GM12874 (cell line): ENCODE data around the gene STX16.
A peak's percentile ranks its signal among the peaks of the same experiment; 100 is the strongest.

Source experiments
- TF ChIP-seq, protein P1 (sequence below): IDR thresholded peaks from 2 replicates; pipeline ENCODE4 v1.5.1; 2011; ENCODE audit warnings: low read depth, mild to moderate bottlenecking, control low read depth, low read length, moderate library complexity; ENCODE audit not compliant: insufficient read depth

The STX16 gene

DNA sequence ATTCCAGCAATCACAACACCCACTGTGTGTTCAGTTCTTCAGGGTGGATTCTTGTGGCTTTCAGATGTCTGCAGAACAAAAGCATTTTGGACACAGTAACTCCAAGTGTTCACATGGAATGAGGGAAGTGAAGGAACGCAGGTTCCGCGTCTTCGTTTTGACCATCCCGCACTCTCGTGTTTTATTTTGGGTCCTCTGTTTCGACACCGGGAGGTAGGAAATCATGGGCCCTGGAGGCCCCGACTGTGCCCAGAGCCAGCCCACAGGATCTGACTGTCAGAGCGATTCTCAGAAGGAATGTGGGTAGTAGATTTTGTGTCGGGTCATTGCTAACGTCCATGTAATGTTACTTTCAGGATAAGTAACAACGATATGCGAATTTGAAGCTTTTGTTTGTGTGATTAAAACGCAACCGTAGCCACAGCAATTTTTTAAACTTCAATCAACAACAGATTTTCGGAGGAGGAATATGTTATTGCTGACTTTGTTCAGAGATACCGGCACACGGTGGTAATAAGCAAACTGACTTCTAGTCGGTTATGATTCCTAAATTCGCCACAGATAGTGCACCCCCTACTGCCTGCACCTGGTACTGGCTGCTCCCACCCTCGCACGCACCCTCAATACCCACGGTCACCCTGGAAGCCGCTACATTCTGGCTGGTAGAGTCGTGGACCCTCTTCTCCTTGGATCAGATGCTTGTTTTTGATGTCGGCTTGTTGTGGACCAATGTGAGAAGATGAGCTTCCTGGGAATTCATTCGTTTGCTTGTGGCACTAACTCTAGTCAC lies 52.0 kb downstream of the STX16 start:
- TF ChIP-seq, protein P1, sequence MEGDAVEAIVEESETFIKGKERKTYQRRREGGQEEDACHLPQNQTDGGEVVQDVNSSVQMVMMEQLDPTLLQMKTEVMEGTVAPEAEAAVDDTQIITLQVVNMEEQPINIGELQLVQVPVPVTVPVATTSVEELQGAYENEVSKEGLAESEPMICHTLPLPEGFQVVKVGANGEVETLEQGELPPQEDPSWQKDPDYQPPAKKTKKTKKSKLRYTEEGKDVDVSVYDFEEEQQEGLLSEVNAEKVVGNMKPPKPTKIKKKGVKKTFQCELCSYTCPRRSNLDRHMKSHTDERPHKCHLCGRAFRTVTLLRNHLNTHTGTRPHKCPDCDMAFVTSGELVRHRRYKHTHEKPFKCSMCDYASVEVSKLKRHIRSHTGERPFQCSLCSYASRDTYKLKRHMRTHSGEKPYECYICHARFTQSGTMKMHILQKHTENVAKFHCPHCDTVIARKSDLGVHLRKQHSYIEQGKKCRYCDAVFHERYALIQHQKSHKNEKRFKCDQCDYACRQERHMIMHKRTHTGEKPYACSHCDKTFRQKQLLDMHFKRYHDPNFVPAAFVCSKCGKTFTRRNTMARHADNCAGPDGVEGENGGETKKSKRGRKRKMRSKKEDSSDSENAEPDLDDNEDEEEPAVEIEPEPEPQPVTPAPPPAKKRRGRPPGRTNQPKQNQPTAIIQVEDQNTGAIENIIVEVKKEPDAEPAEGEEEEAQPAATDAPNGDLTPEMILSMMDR: peak; percentile 46

DNA sequence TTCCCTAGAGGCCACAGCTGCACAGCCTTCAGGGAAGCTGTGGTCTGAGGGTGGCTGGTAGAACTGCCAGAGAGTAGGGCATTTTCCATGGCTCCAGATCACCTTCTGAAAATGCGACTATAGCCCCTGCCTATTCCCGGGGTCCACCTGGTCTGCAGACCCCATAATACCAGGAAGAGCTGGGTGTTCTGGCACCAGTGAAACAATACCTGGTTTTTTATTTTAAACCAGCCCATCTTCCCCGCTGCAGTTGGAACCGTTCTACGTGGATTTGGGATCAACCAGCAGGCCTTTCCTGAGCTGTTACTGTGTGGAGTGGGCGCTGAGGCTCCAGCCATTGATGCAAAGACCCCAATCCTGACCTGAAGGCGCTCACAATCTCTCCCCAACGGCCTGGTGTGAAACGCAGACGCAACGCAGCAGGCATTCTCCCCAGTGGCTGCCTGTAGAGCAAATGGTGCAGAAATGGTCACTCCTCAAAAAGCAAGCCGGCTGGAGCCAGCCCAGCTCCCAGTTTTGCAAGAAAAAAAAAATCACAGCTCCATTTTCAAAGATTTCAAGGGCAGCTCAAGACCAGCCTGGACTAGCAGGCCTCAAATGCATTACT lies 52.8 kb downstream of the STX16 start:
- TF ChIP-seq, protein P1: no peak

DNA sequence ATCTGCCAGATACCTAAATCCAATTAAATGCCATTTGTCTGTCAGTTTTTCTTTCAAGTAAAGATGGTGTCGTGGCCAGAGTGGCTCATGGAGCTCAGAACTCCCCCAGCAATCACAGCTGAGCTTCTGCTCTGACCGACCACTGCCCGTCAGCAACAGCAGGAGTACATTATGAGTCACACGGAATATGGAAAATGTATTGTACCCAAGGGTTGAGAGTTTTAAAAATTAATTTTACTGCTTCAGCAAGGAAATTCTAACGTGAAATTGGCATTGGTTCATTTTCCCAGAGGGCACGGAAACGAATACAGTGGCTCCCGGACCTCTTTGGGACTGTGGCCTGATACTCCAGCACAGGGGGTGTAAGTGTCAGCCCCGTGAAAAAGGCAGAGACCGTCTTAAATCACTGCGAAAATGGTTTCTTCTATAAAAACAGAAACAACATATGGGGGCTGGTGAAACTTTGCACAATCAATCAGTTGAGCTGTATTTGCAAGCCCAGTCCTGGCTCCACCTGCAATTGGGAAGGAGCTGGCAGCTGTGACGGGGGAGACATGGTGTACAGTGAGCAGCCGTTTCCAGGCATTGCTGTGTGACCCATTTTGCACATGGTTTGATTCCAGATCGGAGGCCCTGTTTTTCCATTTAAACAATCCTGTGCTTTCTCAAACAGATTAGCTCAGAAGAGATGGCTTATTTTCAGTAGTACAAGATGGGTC lies 54.3 kb downstream of the STX16 start:
- TF ChIP-seq, protein P1: no peak

DNA sequence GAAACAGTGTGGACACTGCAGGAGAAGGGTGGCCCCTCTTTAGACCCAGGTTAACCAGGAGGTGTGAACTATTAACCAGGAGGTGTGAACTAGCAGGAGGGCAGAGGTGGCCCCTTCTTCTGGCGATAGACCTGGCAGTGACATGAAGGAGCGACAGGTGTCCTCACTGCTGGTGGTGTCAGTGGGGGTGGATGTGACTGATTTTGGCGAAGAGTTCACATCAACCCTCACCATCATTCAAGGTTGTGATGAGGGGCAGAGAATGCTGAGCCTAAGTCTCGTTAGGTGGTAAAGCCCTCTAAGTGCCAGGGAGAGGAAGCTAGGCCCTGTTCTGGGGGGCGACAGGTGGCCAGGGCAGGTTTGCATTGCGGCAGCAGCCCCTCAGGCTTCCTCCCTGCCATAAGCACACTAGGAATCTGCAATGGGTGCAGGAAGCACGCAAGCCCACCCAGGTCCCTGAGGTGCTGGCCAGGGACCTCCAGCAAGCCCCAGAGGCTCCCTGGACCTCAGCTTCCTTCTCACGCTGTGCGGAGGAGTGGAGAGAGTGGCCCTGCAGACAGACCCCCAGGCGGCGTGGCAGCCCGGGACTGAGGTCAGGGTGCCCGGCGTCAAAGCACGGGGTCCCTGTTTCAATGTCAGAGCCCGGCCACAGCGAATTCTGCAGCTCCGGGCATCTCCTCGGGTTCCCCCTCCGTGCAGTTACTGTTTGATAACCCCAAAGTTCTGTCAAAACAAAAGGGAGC lies 55.2 kb downstream of the STX16 start:
- TF ChIP-seq, protein P1: no peak

DNA sequence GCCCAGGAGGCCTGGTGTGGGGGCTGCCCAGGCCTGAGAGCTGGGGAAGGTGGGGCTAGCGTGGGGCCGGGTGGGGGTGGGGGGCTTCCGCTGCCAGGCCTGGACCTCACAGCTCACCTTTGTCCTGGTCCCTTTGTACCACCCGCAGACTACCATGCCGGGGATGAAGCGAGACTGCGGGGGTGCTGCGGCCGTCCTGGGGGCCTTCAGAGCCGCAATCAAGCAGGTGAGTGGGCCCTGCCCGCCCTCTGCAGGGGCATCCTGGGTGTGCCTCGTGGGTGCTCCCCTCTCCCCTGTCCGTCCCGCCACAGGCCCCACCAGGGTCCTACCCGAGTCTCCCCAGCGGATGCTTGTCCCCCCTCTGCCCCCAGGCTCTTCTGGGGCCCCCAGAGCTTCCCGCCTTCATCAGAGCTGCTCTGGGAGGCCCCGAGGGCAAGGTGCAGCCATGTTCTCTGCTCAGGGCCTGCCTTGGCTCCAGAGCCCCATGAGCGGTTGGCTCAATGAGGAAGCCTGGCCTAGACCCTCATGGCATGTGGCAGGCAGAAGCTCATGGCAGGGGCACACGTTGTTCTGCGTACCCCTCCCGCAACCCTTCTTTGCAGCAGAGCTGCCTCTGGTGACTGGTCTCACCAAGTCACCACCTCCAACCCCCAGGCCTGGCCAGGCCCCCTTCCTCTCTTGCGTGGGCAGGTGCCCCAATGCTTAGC lies 56.0 kb downstream of the STX16 start:
- TF ChIP-seq, protein P1: no peak

DNA sequence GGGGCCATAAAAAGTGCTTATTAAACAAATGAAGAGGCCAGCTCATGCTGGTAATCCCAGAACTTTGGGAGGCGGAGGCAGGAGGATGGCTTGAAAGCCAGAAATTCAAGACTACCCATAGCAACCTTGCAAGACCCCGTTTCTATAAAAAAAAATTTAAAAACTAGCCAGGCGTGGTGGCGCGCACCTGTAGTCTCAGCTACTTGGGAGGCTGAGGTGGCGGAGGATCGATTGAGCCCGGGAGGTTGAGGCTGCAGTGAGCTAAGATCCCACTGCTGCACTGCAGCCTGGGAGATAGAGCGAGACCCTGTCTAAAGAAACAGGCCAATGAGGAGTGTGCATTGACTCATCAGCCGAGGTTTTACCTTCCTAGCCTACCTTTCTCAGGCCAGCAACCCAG lies 56.7 kb downstream of the STX16 start:
- TF ChIP-seq, protein P1: no peak
